Activated CD4-positive, alpha-beta memory T cell treated with anti-CD3 and anti-CD28 coated beads for 36 hours (primary cell): ENCODE results near the gene MBOAT2. TPM values are rescaled to one million over a fixed set of nuclear protein-coding genes. Genes with fewer than 3 reads are reported as not detected.
A peak's percentile ranks its signal among the peaks of the same experiment; 100 is the strongest.

Experiments
- CTCF ChIA-PET: fragments of 350-600 bp; sonication (Branson Sonifier 250); formaldehyde crosslinking; loops from one replicate; lab custom pipeline; 2021; ENCODE audit warnings: antibody characterized with exemption, inconsistent platforms; lab: Charles Lee
- POLR2A ChIA-PET: fragments of 350-600 bp; sonication (Branson Sonifier 250); formaldehyde crosslinking; loops from one replicate; lab custom pipeline; 2021; ENCODE audit warnings: antibody characterized with exemption; lab: Charles Lee
- DNase-seq: peaks from one replicate; pipeline ENCODE4 v3.0.0-alpha.2; 2020
- H3K27ac Mint-ChIP-seq: one replicate; pipeline ENCODE4 v1.8.0; 2021; ENCODE audit warnings: mixed read lengths
- H3K27me3 Mint-ChIP-seq: one replicate; pipeline ENCODE4 v1.8.0; 2021; ENCODE audit warnings: mixed read lengths
- H3K36me3 Mint-ChIP-seq: one replicate; pipeline ENCODE4 v1.8.0; 2021; ENCODE audit warnings: mixed read lengths
- H3K4me1 Mint-ChIP-seq: one replicate; pipeline ENCODE4 v1.8.0; 2021; ENCODE audit warnings: low read depth, mixed read lengths
- H3K4me3 Mint-ChIP-seq: one replicate; pipeline ENCODE4 v1.8.0; 2021; ENCODE audit warnings: mild to moderate bottlenecking, mixed read lengths
- H3K9me3 Mint-ChIP-seq: one replicate; pipeline ENCODE4 v1.8.0; 2021; ENCODE audit warnings: mixed read lengths
- intact Hi-C: fragments of 100-400 bp; cut with micrococcal nuclease; formaldehyde crosslinking; loops from one replicate; pipeline ENCODE4 v1.15.1; 2023
- total RNA-seq, 2 experiments: library from RNA; stranded (reverse); gene quantifications; one replicate each; pipeline ENCODE4 v1.2.3, GENCODE V29; 2021

Gene MBOAT2
- total RNA-seq, 2 experiments from 2014 or later = 6.4 to 7.0 TPM

GRCh38 chr2:8855010-8855409 lies 148.5 kb downstream of the MBOAT2 start:
- ChIA-PET CTCF (no interaction called here), POLR2A (no interaction called here)
- Mint-ChIP-seq H3K4me1 (no peaks in the 10 kb centered on the region), H3K4me3 (no peak overlapping the region), H3K27me3 (peaks cover 3% of the 10 kb centered on the region), H3K27ac (no peak overlapping the region), H3K9me3 (no peaks in the 10 kb centered on the region), H3K36me3 (no peaks in the 10 kb centered on the region)
- DNase-seq = no peak
- intact Hi-C loops = no loop called here

- H3K36me3 Mint-ChIP-seq = no peaks in the 10 kb centered on the region
- no peak overlapping the region for H3K27ac Mint-ChIP-seq
- H3K4me3 Mint-ChIP-seq = no peak overlapping the region
- intact Hi-C loops = no loop called here
- DNase-seq = no peak
- no peaks in the 10 kb centered on the region for H3K9me3 Mint-ChIP-seq
- no peaks in the 10 kb centered on the region for H3K4me1 Mint-ChIP-seq
- ChIA-PET CTCF (no interaction called here), POLR2A (no interaction called here)
- H3K27me3 Mint-ChIP-seq = peaks cover 3% of the 10 kb centered on the region
These were observed 150.1 kb downstream of the MBOAT2 start for GRCh38 chr2:8853426-8853825.

GRCh38 chr2:8851811-8852560 lies 151.5 kb downstream of the MBOAT2 start:
- H3K4me3 Mint-ChIP-seq = no peak overlapping the region
- no peak overlapping the region for H3K27ac Mint-ChIP-seq
- ChIA-PET CTCF (interaction anchor here (1.2 kb wide), 1 partner anchor 10 kb away, joined by 3 read pairs; no protein-coding TSS in a partner anchor), POLR2A (no interaction called here)
- intact Hi-C loops = no loop called here
- no peaks in the 10 kb centered on the region for H3K9me3 Mint-ChIP-seq
- H3K4me1 Mint-ChIP-seq = no peaks in the 10 kb centered on the region
- peaks cover 3% of the 10 kb centered on the region for H3K27me3 Mint-ChIP-seq
- no peak for DNase-seq
- no peaks in the 10 kb centered on the region for H3K36me3 Mint-ChIP-seq

- no peaks in the 10 kb centered on the region for H3K36me3 Mint-ChIP-seq
These were observed 152.5 kb downstream of the MBOAT2 start for GRCh38 chr2:8850845-8851487.

GRCh38 chr2:8849327-8849726 lies 154.2 kb downstream of the MBOAT2 start:
- intact Hi-C loops = no loop called here
- Mint-ChIP-seq H3K4me3 (no peak overlapping the region), H3K9me3 (no peaks in the 10 kb centered on the region), H3K36me3 (no peaks in the 10 kb centered on the region), H3K27me3 (peaks cover 24% of the 10 kb centered on the region), H3K4me1 (no peaks in the 10 kb centered on the region), H3K27ac (no peak overlapping the region)
- ChIA-PET CTCF (no interaction called here), POLR2A (interaction anchor here (0.6 kb wide), 1 partner anchor 244 kb away, joined by 3 read pairs; no protein-coding TSS in a partner anchor)
- DNase-seq = no peak

More at GRCh38 chr2:8850845-8851487, 152.5 kb downstream of the MBOAT2 start:
- Mint-ChIP-seq H3K4me3 (no peak overlapping the region), H3K9me3 (no peaks in the 10 kb centered on the region), H3K27me3 (peaks cover 13% of the 10 kb centered on the region), H3K4me1 (no peaks in the 10 kb centered on the region), H3K27ac (no peak overlapping the region)
- CTCF ChIA-PET = interaction anchor here (1.2 kb wide), 1 partner anchor 9 kb away, joined by 3 read pairs; no protein-coding TSS in a partner anchor
- POLR2A ChIA-PET = no interaction called here
- no peak for DNase-seq
- intact Hi-C loops = no loop called here

- Mint-ChIP-seq H3K4me3 (no peak overlapping the region), H3K27me3 (peaks cover 24% of the 10 kb centered on the region), H3K27ac (no peak overlapping the region), H3K4me1 (no peaks in the 10 kb centered on the region), H3K36me3 (no peaks in the 10 kb centered on the region), H3K9me3 (no peaks in the 10 kb centered on the region)
- no peak for DNase-seq
- intact Hi-C loops = no loop called here
- ChIA-PET POLR2A (interaction anchor here (0.6 kb wide), 2 partner anchors 9 to 243 kb away, joined by 3 read pairs; no protein-coding TSS in a partner anchor), CTCF (no interaction called here)
These were observed 155.0 kb downstream of the MBOAT2 start for GRCh38 chr2:8848328-8849100.

GRCh38 chr2:8847400-8847799 lies 156.1 kb downstream of the MBOAT2 start:
- Mint-ChIP-seq H3K27ac (no peak overlapping the region), H3K4me3 (no peak overlapping the region), H3K36me3 (no peaks in the 10 kb centered on the region), H3K9me3 (no peaks in the 10 kb centered on the region), H3K4me1 (no peaks in the 10 kb centered on the region), H3K27me3 (peaks cover 24% of the 10 kb centered on the region)
- DNase-seq = no peak
- POLR2A ChIA-PET = no interaction called here
- CTCF ChIA-PET = no interaction called here
- intact Hi-C loops = no loop called here

GRCh38 chr2:8841932-8842331 lies 161.6 kb downstream of the MBOAT2 start:
- Mint-ChIP-seq H3K9me3 (no peaks in the 10 kb centered on the region), H3K27me3 (peaks cover 20% of the 10 kb centered on the region), H3K4me3 (no peak overlapping the region), H3K36me3 (no peaks in the 10 kb centered on the region), H3K4me1 (no peaks in the 10 kb centered on the region), H3K27ac (no peak overlapping the region)
- intact Hi-C loops = no loop called here
- POLR2A ChIA-PET = no interaction called here
- CTCF ChIA-PET = interaction anchor here (1.6 kb wide), 1 partner anchor 9 kb away, joined by 3 read pairs; no protein-coding TSS in a partner anchor
- DNase-seq = no peak

GRCh38 chr2:8840475-8841091 lies 162.9 kb downstream of the MBOAT2 start:
- no peak for DNase-seq
- H3K27ac Mint-ChIP-seq = no peak overlapping the region
- H3K27me3 Mint-ChIP-seq = peaks cover 9% of the 10 kb centered on the region
- peaks cover 11% of the 10 kb centered on the region for H3K4me1 Mint-ChIP-seq
- H3K4me3 Mint-ChIP-seq = no peak overlapping the region
- H3K9me3 Mint-ChIP-seq = no peaks in the 10 kb centered on the region
- intact Hi-C loops = no loop called here
- ChIA-PET POLR2A (no interaction called here), CTCF (no interaction called here)
- no peaks in the 10 kb centered on the region for H3K36me3 Mint-ChIP-seq

- Mint-ChIP-seq H3K27ac (no peak overlapping the region), H3K36me3 (no peaks in the 10 kb centered on the region), H3K4me1 (peaks cover 20% of the 10 kb centered on the region), H3K4me3 (no peak overlapping the region), H3K27me3 (no peaks in the 10 kb centered on the region), H3K9me3 (no peaks in the 10 kb centered on the region)
- DNase-seq = no peak
- ChIA-PET POLR2A (interaction anchor here (0.5 to 0.6 kb wide), 2 partner anchors 9 to 1295 kb away, joined by 3 read pairs; no protein-coding TSS in a partner anchor), CTCF (no interaction called here)
- intact Hi-C loops = loop anchor here (5.0 kb wide), 1 partner anchor 163 kb away; the partner anchor contains the start of gene MBOAT2
These were observed 164.1 kb downstream of the MBOAT2 start for GRCh38 chr2:8839189-8839965.

- peaks cover 31% of the 10 kb centered on the region for H3K4me1 Mint-ChIP-seq
- ChIA-PET CTCF (interaction anchor here (0.6 to 1.0 kb wide), 2 partner anchors 36 to 44 kb away, joined by 3 to 4 read pairs; no protein-coding TSS in a partner anchor), POLR2A (interaction anchor here (1.5 kb wide), 1 partner anchor 19 kb away, joined by 4 read pairs; no protein-coding TSS in a partner anchor)
- no peaks in the 10 kb centered on the region for H3K36me3 Mint-ChIP-seq
- no peaks in the 10 kb centered on the region for H3K27me3 Mint-ChIP-seq
- H3K27ac Mint-ChIP-seq = no peak overlapping the region
- H3K9me3 Mint-ChIP-seq = no peaks in the 10 kb centered on the region
- DNase-seq = peak; percentile 12
- peak overlapping the region; percentile 98 for H3K4me3 Mint-ChIP-seq
- intact Hi-C loops = loop anchor here (5.0 kb wide), 1 partner anchor 165 kb away; the partner anchor contains the start of gene MBOAT2
These were observed 165.7 kb downstream of the MBOAT2 start for GRCh38 chr2:8837795-8838140.
